Ureter (tissue), 1 donor: ENCODE data around the gene WBP4. TPM values are rescaled to one million over a fixed set of nuclear protein-coding genes. Genes with fewer than 3 reads are reported as not detected.
"Not testable (repeated sequence)": the region's sequence is repeated elsewhere in the genome, so short reads cannot be mapped to it uniquely, and the experiment has no call there.

ENCODE experiments used
- DNase-seq: peaks from one replicate; pipeline ENCODE4 v3.0.0-alpha.2; 2020; ENCODE audit warnings: low spot score
- total RNA-seq: library from RNA; stranded (reverse); gene quantifications from one replicate; pipeline ENCODE4 v1.2.4, GENCODE V29; 2023
- donor health status: DM: yes; HTN: yes; CAD: no.

WBP4 gene, protein sequence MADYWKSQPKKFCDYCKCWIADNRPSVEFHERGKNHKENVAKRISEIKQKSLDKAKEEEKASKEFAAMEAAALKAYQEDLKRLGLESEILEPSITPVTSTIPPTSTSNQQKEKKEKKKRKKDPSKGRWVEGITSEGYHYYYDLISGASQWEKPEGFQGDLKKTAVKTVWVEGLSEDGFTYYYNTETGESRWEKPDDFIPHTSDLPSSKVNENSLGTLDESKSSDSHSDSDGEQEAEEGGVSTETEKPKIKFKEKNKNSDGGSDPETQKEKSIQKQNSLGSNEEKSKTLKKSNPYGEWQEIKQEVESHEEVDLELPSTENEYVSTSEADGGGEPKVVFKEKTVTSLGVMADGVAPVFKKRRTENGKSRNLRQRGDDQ
- total RNA-seq = 11.3 TPM

DNA sequence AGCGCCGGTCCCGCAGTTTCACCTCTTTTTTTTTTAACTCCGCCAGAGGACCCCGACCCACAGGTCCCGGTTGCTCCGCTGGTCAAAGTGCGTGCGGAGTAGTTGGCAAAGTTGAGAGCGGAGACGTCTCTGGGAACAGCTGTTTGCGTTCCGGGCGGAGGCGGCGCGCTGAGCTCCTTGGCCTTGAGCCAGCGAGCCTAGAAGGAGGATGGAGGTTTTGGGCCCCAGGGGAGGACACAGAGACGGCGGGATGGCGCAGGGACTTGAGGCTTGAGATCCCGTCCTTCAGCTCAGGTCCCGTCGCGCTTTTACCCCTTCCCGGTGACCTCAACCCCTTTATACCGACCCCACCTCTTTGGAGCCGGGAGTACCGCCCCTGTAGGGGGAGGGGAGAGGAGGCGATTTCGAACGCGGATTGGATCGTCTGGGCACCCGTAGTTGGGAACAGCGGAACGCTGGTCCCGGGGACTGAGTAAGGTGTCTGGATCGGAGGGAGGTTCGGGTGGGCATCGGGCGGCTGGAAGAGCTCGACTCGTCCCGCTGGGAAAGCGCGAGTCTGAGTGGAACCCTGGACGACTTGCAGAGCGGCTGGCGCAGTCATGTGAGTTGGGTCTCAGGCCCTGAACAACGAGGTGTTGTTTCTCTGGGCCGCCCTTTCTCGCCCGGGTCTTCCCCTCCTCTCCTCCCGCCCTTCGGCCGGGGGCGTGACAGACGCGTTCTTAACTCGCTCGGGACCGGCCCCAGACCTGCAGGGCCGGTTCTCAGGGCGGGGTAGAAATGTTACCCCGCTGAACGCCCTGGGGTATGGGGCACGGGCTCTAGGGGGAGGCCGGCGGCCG, at the start of gene WBP4:
TSS of gene WBP4 (plus strand) at position 435 of the 839 bp plus-strand sequence. CDS start at position 600, 165 bp downstream.
- DNase-seq = peak; percentile 97

DNA sequence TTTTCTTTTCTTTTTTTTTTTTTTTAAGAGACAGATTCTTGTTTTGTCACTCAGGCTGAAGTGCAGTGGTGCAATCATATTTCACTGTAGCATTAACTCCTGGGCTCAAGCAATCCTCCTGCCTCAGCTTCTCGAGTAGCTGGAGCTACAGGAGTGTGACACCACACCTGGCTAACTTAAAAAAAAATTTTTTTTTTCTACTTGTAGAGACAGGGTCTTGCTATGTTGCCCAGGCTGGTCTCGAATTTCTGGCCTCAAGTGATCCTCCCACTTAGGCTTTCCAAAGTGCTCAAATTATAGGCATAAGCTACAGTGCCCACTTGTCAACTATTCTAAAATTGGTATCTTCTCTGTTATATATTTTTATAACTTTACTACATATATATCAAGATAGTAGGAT, 48.8 kb upstream of the WBP4 start:
- no peak for DNase-seq

DNA sequence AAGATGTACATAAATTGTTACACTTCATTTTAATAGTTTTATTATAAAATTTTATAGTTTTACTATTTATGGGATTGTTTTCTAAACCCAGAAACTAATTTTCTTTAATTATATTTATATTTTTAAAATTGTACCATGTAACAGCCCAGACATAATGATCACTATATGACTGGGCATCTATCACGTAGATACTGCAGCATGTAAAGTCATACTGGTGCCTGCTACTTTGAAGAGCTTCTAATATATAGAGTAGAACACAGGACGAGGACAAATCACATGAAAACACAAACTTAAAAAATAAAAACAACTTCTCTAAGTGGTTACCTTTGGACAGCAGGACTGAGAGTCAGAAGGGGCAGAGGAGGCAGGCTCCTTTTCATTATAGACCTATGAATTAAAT, 47.5 kb upstream of the WBP4 start:
- DNase-seq = no peak

DNA sequence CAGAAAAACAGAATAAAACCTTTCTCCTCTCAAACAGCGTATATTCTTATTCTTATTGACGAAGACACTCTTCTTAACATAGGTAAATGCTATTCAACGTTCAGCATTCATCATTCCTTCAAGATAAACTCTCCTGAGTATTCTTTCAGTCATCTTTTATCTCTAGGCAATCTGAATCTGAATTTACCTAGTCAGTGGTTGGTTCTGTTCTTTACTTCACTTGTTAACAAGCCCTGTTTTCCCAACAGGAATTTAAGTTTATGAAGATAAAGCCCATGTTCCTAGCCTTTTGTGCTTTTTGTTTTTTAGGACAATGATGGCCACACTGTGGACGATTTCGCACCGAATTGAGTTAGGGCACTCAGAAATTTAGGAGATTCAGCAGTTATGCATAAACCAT, 45.4 kb upstream of the WBP4 start:
- DNase-seq = no peak

DNA sequence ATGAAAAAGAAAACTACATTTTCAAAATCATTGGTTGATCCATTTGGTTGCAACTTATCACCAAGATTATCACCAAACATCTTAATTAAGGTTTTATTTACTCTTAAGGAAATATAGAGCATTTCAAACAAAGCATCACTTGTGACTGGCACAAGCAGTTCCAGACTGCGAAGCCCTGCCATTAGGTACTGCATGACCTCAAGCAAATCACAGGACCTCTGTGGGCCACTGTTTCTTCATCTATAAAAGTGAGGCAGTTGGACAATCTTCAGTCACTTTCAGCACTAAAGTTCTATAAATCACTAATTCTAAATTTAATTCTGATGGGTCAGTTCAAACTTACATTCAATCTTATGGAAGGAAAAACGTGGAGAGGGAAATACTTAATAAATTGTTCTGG, 44.1 kb upstream of the WBP4 start:
- no peak for DNase-seq

DNA sequence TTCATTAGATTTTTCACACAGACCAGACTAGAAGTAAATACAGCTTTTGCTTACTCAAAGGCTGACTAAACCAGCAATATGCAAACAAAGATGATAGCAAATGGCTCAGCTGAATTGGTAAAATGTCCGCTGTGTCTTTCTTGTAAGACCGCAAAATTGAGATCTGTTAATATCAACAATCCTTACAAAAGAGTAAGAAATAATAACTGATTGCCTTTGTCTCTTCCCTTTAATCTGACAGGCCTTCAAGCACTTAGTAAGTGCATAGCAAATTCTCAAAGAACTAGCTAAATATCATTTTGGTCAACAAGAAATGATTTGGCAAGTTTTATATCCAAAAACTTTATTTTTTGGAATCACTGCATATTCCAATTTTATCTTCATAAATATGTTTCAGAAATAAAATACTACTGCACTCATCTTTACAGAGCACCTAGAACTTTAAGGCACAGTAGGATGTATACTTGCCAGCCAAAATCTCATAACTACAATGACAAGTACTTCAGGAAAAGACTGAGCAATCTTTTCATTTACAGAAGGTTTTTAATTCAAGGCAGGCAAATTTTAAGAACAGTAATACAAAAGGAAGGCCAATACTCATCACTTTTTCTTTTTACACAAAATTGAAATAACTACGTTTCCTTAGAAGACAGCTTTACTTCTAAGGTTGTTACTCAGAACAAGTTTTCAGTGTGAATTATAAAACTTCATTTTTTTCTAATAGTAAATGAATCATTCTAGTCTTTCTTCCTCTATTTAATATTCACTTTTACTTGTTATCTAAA, 43.3 kb upstream of the WBP4 start:
- DNase-seq = no peak

DNA sequence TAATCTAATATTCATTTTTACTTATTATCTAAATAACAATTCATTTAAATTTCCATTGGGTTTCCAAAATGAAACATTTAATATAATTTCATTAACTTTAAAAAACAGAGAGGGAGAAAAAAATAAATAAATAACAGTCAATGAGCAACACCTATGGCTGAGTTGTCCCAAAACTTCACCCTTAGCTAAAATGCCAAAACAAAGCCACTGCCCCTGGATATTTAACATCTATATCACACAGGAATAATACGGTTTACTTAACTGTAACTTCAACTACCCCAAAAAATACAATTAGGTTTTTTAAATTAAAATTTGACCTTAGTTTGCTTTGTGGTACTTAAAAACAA, 42.7 kb upstream of the WBP4 start:
- DNase-seq = no peak

DNA sequence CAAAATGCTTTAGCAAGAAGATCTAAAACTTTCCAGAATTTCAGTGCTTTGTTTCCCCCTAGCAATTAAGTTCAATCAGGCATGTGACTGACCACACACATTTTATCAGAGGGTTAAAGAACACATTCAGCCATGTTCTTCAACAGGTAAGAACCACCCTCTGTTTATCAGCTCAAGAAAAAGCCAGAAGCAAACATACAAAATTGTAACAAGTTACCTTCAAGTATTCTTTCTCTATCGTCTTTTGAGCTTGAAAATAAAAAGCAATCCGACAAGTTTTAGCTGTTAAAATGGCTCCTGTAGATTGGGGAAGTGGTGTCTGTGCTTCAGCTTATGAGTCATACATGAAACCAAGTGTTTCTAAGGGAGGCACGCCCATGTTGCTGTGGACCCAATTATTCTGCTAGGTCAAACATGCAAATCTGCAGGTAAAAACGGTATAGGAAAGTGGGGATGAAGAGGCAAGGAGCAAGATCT, 42.3 kb upstream of the WBP4 start, which contains the start of gene ELF1:
TSS of gene ELF1 (minus strand) at position 306 of the 477 bp plus-strand sequence. CDS start 37,262 bp downstream, outside the sequence.
- DNase-seq = peak; percentile 62

DNA sequence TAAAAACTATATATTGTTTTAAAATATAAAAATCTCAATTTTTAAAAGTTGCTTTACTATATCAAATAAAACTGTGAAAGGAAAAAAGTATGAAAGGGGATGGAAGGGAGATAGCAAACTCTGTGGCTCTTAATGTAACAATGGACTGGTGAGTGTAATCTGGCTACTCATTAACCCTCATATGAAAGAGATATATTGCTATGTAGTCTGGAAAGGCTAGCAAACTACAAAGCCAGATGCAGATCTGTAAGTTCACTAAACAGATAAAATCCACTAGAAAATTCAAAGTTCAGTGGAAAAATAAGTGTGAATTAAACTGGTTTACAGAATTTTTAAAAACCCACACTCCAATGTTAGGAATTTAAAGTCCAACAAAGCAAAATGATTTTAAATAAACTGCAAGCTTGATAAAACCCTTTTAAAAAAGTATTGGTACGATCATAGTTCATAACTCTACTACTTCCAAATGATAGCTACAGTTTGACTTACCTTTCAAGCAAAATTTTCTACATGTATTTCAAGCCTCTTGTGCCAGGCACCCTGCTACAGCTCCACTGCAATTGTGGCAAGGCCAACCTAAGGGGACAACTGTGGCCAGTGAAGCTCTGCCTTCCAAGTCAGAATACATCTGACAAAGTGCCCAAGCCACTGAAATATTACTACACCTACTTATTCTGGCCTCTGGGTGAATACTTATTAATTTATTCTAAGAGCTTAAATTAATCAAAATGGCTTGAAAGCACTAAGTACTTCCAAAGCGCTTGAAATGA, 41.5 kb upstream of the WBP4 start:
- no peak for DNase-seq

DNA sequence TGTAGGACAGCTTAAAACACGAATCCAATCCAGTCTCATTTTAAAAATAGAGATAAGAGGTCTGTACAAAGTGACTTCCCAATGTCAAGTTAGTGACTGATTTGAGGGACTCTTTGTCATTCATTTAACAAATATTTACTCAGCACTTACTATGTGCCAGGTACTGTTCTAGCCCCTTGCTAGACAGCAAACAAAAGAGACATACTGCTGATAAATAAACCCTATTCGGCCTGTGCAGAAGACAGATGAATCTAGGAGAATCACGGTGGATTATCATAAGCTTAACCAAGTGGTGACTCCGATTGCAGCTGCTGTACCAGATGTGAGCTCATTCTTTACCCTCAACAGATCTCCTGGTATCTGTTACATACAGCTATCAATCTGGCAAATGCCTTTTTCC, 35.8 kb upstream of the WBP4 start:
- no peak for DNase-seq

DNA sequence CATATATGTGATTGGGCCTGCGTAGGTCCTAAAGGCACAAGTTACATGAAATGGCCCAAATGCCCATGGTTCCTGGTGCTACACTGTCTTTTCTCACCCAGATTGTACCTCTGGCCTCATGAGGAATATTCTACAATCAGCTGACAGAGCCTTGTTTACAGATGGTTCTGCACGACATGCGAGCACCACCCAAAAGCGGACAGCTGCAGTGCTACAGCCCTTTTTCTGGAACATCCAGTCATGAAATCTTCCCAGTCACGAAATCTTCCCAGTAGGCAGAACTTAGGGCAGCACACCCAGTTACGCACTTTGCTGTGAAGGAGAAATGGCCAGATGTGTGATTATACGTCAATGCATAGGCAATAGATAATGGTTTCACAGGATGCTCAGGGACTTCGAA, 34.5 kb upstream of the WBP4 start:
- no peak for DNase-seq

DNA sequence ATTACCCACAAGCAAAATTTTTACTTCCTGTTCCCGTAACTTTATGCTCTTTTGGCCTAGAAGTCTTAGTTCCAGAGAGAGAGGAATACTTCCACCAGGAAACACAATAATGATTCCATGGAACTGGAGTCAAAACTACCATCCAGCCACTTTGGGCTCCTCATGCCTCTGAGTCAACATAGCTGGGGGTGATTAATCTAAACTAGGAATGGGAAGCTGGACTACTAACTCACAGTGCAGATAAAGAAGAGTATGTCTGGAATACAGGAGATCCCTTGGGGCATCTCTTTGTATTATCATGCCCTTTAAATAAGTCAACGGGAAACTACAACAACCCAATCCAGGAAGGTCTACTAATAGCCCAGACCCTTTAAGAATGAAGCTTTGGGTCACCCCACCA, 33.3 kb upstream of the WBP4 start:
- DNase-seq = no peak

DNA sequence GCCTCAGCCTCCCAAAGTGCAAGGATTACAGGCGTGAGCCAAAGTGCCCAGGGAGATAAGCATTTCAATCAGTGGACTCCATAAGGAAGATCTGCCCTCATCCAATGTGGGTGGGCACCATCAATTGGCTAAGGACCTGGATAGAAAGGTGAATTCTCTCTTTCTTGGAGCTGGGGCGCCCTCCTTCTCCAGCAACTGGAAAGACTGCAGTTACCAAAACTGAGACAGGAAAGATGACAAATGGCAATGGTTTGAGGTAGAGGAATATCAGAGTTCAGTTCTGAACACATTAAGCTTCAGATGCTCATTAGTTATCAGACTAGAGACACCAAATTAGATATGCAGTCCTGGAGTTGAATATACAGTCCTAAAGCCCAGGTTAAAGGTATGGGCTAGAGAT, 31.7 kb upstream of the WBP4 start:
- DNase-seq = no peak

DNA sequence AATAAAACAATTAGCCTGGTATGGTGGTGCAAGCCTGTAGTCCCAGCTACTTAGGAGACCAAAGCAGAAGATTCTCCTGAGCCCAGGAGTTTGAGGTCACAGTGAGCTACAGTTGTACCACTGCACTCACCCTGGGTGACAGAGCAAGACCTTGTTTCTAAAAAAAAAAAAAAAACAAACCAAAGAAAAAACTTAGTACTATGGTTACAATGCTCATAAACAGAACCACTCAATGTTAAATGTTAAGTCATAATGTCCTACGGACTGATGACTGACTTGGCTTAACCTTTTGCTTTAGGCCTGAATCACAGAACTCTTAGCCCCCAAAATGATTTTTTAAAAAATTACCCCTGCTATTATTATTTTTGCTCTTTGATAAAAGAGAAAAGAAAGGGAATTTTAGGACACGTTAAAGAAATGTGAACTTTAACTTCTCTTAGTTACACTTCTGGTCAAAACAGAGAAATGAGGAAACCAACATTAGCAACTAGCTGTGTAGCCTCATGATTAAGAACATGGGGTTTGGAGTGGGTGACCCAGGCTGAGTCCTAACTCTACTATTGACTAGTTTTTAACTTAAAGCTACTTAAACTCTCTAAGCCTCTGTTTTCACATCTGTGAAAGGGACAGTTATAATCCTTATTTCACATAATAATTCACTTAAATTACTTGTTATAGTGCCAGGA, 28.5 kb upstream of the WBP4 start:
- DNase-seq = no peak

DNA sequence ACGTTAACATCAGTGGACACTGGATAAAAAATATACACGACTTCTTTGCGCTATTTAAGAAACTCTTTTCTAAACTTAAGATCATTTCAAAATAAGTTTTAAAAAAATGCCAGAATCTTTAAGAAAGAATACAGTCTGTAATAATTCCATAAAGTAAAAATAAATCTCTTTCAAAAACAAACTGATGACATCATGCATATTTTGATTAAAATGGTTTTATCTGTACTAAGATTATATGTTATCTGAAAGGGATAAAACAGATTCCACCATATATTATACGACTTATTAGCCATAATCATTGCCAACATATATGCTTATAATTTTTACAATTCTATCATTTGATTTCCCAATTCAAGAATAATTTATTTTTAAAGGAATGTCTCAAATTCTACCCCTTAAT, 26.9 kb upstream of the WBP4 start:
- DNase-seq = no peak

DNA sequence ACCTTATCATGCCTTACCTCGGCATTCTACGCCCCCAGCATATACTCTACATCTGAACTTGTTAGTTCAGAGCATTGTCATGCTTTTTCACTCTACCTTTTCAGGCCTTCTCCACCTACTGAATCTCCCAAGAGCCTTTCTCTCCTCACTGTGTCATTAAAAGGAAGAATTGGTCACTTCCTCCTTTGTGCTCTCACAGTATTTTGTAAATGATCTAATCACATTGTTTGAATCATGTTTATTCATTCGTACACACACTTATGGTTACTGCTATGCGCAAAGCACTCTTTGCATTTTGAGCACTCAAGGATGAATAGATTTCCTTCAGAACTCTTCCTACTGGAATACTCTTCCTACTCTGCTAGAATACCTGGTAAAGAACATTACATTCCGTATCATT, 26.4 kb upstream of the WBP4 start:
- DNase-seq = no peak

DNA sequence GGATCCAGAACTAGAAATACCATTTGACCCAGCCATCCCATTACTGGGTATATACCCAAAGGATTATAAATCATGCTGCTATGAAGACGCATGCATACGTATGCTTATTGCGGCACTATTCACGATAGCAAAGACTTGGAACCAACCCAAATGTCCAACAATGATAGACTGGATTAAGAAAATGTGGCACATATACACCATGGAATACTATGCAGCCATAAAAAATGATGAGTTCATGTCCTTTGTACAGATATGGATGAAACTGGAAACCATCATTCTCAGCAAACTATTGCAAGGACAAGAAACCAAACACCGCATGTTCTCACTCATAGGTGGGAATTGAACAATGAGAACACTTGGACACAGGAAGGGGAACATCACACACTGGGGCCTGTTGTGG, 24.8 kb upstream of the WBP4 start:
- not testable (repeated sequence) for DNase-seq

DNA sequence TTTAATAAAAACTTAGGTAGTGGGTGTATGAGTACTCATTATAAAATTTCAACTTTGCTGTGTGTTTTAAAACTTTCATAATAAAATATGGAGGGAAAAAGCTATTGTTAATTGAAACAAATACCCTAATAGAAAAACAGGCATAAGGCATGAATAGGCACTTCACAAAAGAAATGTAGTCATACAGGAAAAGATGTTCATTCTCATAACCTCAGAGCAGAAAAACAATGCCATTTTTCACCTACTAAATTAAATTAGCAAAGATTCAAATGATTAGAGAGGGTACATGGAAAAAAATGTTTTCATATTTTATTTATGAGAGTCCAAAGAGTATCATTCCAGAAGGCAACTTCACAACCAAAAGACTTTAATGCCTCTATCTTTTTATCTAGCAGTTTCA, 21.6 kb upstream of the WBP4 start:
- no peak for DNase-seq

DNA sequence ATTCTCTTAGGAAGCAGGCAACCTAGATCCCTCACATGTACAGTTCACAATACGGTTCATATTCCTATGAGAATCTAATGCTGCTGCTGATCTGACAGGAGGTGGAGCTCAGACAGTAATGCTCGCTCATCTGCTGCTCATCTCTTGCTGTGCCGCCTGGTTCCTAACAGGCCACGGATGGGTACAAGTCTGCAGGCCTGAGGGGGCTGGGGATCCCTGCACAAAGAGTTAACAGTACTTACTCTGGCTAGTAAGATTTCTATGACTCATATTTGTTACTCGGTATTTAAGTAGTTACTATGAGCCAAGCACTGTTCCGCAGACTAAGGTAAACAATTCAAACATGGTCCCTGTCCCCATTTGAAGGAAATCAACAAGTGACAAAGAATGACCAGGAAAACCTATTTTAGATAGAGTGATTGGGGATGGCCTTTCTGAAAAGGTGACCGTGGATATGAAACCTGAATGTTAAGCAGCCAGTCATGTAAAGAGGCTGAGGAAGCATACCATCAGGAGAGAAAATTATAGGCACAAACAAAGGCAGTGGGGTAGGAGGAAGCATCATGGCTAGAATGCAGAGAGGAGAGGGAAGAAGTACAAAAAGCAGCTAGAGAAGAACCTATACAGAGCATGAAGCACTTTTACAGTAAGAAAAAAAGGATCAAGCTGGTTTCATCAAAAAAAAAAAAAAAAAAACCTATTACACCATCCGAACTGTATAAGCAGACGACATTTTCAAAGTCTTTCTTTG, 20.6 kb upstream of the WBP4 start:
- DNase-seq = no peak

DNA sequence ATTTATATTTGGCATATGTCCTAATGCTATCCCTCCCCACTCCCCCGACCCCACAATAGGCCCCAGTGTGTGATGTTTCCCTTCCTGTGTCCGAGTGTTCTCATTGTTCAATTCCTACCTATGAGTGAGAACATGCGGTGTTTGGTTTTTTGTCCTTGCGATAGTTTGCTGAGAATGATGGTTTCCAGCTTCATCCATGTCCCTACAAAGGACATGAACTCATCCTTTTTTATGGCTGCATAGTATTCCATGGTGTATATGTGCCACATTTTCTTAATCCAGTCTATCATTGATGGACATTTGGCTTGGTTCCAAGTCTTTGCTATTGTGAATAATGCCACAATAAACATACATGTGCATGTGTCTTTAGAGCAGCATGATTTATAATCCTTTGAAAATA, 18.9 kb upstream of the WBP4 start:
- DNase-seq = not testable (repeated sequence)
